PC-9 (cell line): ENCODE data around the gene ERVW-1. TPM values are rescaled to one million over a fixed set of nuclear protein-coding genes. Genes with fewer than 3 reads are reported as not detected.
"Not testable (repeated sequence)": the region's sequence is repeated elsewhere in the genome, so short reads cannot be mapped to it uniquely, and the experiment has no call there.

ENCODE experiments used
- Bru-seq: library from RNA; stranded (reverse); fragments of 400-500 nt; gene quantifications from one replicate; lab custom pipeline; 2021; lab: Mats Ljungman, UMichigan
- BruChase-seq, 2 experiments: library from RNA; stranded (reverse); fragments of 400-500 nt; gene quantifications; one replicate each; lab custom pipeline; 2021; lab: Mats Ljungman, UMichigan
- BruUV-seq: library from RNA; stranded (reverse); fragments of 400-500 nt; replicated peaks from 2 replicates; lab custom pipeline; 2021; lab: Mats Ljungman, UMichigan
- CTCF ChIA-PET: fragments of 300-600 bp; sonication (Branson Sonifier 250); formaldehyde crosslinking; loops from one replicate; lab custom pipeline; 2022; ENCODE audit warnings: antibody characterized with exemption; lab: Charles Lee
- POLR2A ChIA-PET: fragments of 300-600 bp; sonication (Branson Sonifier 250); formaldehyde crosslinking; loops from one replicate; lab custom pipeline; 2022; ENCODE audit warnings: antibody characterized with exemption; ENCODE audit not compliant: unreplicated experiment; lab: Charles Lee
- DNase-seq, 2 experiments: peaks; one replicate each; pipeline versions ENCODE4 v3.0.0 to v3.0.0-alpha.2; 2015 to 2022; ENCODE audit warnings: mixed read lengths in 1 of 2
- H2AFZ ChIP-seq: fragments of 200-600 bp; sonication (generic); 2 replicates; pipeline ENCODE4 v1.8.1; 2017; ENCODE audit warnings: antibody characterized with exemption
- H3F3A ChIP-seq: fragments of 200-600 bp; sonication (generic); 2 replicates; pipeline ENCODE4 v1.8.1; 2017; ENCODE audit warnings: antibody characterized with exemption, mild to moderate bottlenecking, low read depth; ENCODE audit not compliant: insufficient read depth
- H3K27ac ChIP-seq: fragments of 200-600 bp; sonication (generic); 2 replicates; pipeline ENCODE4 v1.6.1; 2016; ENCODE audit warnings: mixed run types
- H3K27me3 ChIP-seq: fragments of 200-600 bp; sonication (generic); 2 replicates; pipeline ENCODE4 v1.6.1; 2016; ENCODE audit warnings: low read depth, mixed run types; ENCODE audit not compliant: insufficient read depth
- H3K36me3 ChIP-seq: fragments of 200-600 bp; sonication (generic); 2 replicates; pipeline ENCODE4 v1.6.1; 2016; ENCODE audit warnings: low read depth, mixed run types
- H3K4me1 ChIP-seq: fragments of 200-600 bp; sonication (generic); replicated peaks from 2 replicates; pipeline ENCODE4 v1.6.1; 2016; ENCODE audit warnings: mixed run types; ENCODE audit not compliant: insufficient read depth
- H3K4me2 ChIP-seq: fragments of 200-600 bp; sonication (generic); 2 replicates; pipeline ENCODE4 v1.6.1; 2017; ENCODE audit warnings: mixed run types
- H3K4me3 ChIP-seq: fragments of 200-600 bp; sonication (generic); 2 replicates; pipeline ENCODE4 v1.6.1; 2016; ENCODE audit warnings: mixed run types
- H3K79me2 ChIP-seq: fragments of 200-600 bp; sonication (generic); 2 replicates; pipeline ENCODE4 v1.6.1; 2017; ENCODE audit warnings: low read depth, mixed run types
- H3K9me2 ChIP-seq: fragments of 200-600 bp; sonication (generic); 2 replicates; pipeline ENCODE4 v1.8.1; 2017; ENCODE audit warnings: mild to moderate bottlenecking; ENCODE audit not compliant: insufficient read depth
- H3K9me3 ChIP-seq: fragments of 200-600 bp; sonication (generic); 2 replicates; pipeline ENCODE4 v1.8.1; 2016; ENCODE audit warnings: low read depth; ENCODE audit not compliant: insufficient read depth
- H4K20me1 ChIP-seq: fragments of 200-600 bp; sonication (generic); 2 replicates; pipeline ENCODE4 v1.8.1; 2017; ENCODE audit not compliant: insufficient read depth
- EZH2 ChIP-seq: fragments of 200-600 bp; sonication (generic); IDR thresholded peaks from 2 replicates; pipeline ENCODE4 v1.8.0; 2017; ENCODE audit warnings: antibody characterized with exemption, low read depth
- intact Hi-C: fragments of 100-400 bp; cut with micrococcal nuclease; formaldehyde crosslinking; loops from one replicate; pipeline ENCODE4 v1.10.0; 2022; ENCODE audit not compliant: unreplicated experiment
- long read RNA-seq: library from polyadenylated mRNA; stranded (forward); transcript quantifications from one replicate; pipeline ENCODE4 v2.0.0, GENCODE V29; 2022
- total RNA-seq: library from RNA; stranded (reverse); gene quantifications from 2 replicates; pipeline ENCODE4 v1.2.3, GENCODE V29; 2021
- TF ChIP-seq, protein P1 (sequence below): fragments of 200-600 bp; sonication (generic); conservative IDR thresholded peaks from 2 replicates; pipeline ENCODE4 v1.6.1; 2017; ENCODE audit warnings: mixed run types, antibody characterized with exemption, mild to moderate bottlenecking, moderate library complexity

ERVW-1 gene
- total RNA-seq = not detected in 2 replicates
- Bru-seq, nascent RNA = percentile 10 among the genes with signal in this experiment
- not detected for BruChase-seq, experiment 1, labeled RNA remaining after a 2-hour chase
- not detected for BruChase-seq, experiment 2, labeled RNA remaining after a 6-hour chase
- long read RNA-seq = 0 reads

DNA sequence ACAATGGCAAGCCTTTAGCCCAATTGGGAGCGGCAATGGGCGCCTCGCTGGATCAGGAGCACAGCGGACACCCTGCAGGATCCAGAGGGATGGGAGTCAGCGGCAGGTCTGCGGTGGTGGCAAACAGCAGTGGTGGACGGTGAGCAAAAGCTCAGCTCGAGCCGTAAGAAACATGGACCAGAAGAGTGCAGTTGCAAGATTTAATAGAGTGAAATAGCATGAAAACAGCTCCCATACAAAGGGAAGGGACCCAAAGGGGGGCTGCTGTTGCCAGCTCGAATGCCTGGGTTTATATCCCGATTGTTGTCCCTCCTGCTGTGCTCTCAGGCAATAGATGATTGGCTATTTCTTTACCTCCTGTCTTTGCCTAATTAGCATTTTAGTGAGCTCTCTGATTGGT lies at the start of gene ERVW-1:
ERVW-1 (minus strand) TSS at position 266 of the 400 bp plus-strand sequence. CDS start 7,565 bp downstream, outside the sequence.
- H3K27me3 ChIP-seq, intact Hi-C loops, H3K9me3 ChIP-seq, H3K4me2 ChIP-seq, CTCF ChIA-PET, H3K79me2 ChIP-seq, DNase-seq, H3K9me2 ChIP-seq, H3K4me3 ChIP-seq, H3K27ac ChIP-seq, BruUV-seq, POLR2A ChIA-PET, H3K36me3 ChIP-seq, H2AFZ ChIP-seq, H4K20me1 ChIP-seq: not testable (repeated sequence)
- peaks cover 23% of the 10 kb centered on the region for H3K4me1 ChIP-seq
- peaks cover 17% of the 10 kb centered on the region for H3F3A ChIP-seq

- POLR2A ChIA-PET = no interaction called here
- H4K20me1 ChIP-seq = no peaks in the 10 kb centered on the region; the same call in 1 of the 2 replicates
- CTCF ChIA-PET = no interaction called here
Observed at GRCh38 chr7:92523110-92523509, 45.4 kb upstream of the ERVW-1 start.

GRCh38 chr7:92520024-92520423 lies 42.3 kb upstream of the ERVW-1 start:
- Histone ChIP-seq H3K9me2 (no peaks in the 10 kb centered on the region), H2AFZ (no peak overlapping the region), H3K36me3 (no peaks in the 10 kb centered on the region; the same call in 1 of the 2 replicates), H3K79me2 (peaks cover 7% of the 10 kb centered on the region), H4K20me1 (no peaks in the 10 kb centered on the region; the same call in 1 of the 2 replicates), H3K27me3 (no peaks in the 10 kb centered on the region), H3K4me2 (no peak overlapping the region), H3K4me3 (no peak overlapping the region), H3K4me1 (no peaks in the 10 kb centered on the region), H3K27ac (no peak overlapping the region), H3K9me3 (no peaks in the 10 kb centered on the region), H3F3A (no peaks in the 10 kb centered on the region; the same call in 1 of the 2 replicates)
- intact Hi-C loops = no loop called here
- ChIA-PET CTCF (no interaction called here), POLR2A (no interaction called here)
- TF ChIP-seq, protein P1, sequence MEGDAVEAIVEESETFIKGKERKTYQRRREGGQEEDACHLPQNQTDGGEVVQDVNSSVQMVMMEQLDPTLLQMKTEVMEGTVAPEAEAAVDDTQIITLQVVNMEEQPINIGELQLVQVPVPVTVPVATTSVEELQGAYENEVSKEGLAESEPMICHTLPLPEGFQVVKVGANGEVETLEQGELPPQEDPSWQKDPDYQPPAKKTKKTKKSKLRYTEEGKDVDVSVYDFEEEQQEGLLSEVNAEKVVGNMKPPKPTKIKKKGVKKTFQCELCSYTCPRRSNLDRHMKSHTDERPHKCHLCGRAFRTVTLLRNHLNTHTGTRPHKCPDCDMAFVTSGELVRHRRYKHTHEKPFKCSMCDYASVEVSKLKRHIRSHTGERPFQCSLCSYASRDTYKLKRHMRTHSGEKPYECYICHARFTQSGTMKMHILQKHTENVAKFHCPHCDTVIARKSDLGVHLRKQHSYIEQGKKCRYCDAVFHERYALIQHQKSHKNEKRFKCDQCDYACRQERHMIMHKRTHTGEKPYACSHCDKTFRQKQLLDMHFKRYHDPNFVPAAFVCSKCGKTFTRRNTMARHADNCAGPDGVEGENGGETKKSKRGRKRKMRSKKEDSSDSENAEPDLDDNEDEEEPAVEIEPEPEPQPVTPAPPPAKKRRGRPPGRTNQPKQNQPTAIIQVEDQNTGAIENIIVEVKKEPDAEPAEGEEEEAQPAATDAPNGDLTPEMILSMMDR = no peak
- no peak for TF ChIP-seq EZH2
- BruUV-seq = no TSS peak
- DNase-seq = no peak

More at GRCh38 chr7:92523110-92523509, 45.4 kb upstream of the ERVW-1 start:
- Histone ChIP-seq H3K9me2 (no peaks in the 10 kb centered on the region), H3K79me2 (peaks cover 34% of the 10 kb centered on the region), H3K9me3 (no peaks in the 10 kb centered on the region), H3K27ac (no peak overlapping the region), H3F3A (peaks cover 8% of the 10 kb centered on the region; the same call in 1 of the 2 replicates), H2AFZ (no peak overlapping the region), H3K4me2 (no peak overlapping the region), H3K27me3 (no peaks in the 10 kb centered on the region), H3K4me3 (no peak overlapping the region), H3K36me3 (no peaks in the 10 kb centered on the region; the same call in 1 of the 2 replicates), H3K4me1 (peaks cover 10% of the 10 kb centered on the region)
- no peak for DNase-seq
- TF ChIP-seq, protein P1 = no peak
- no peak for TF ChIP-seq EZH2
- intact Hi-C loops = no loop called here
- no TSS peak for BruUV-seq
